Left lung (tissue), 10 donors: ENCODE data around the gene CCSER2. TPM values are rescaled to one million over a fixed set of nuclear protein-coding genes. Genes with fewer than 3 reads are reported as not detected.

Experiments
- ATAC-seq: fragments of 200-7000 bp; cut with Tn5 transposase; one replicate; pipeline ENCODE4 v1.9.1; 2020; ENCODE audit warnings: moderate library complexity
- DNase-seq, 4 donors: peaks; one replicate each; pipeline ENCODE4 v3.0.0-alpha.2; 2013 to 2020
- H3K27ac ChIP-seq, 2 donors: fragments of 200-600 bp; sonication (generic) in 1 of 2; one replicate each; pipeline versions ENCODE4 v1.5.0 to v1.8.0; 2020 to 2021
- H3K27me3 ChIP-seq, 2 donors: fragments of 200-600 bp; sonication (generic) in 1 of 2; one replicate each; pipeline versions ENCODE4 v1.5.0 to v1.8.0; 2020 to 2021
- H3K36me3 ChIP-seq, 2 donors: fragments of 200-600 bp; sonication (generic) in 1 of 2; one replicate each; pipeline versions ENCODE4 v1.5.0 to v1.8.0; 2020 to 2021
- H3K4me1 ChIP-seq, 2 donors: fragments of 200-600 bp; one replicate each; pipeline ENCODE4 v1.8.0; 2021
- H3K4me3 ChIP-seq, 2 donors: fragments of 200-600 bp; sonication (generic) in 1 of 2; one replicate each; pipeline versions ENCODE4 v1.5.0 to v1.8.0; 2020 to 2021; ENCODE audit warnings: mild to moderate bottlenecking in 1 of 2
- H3K9me3 ChIP-seq, 2 donors: fragments of 200-600 bp; sonication (generic) in 1 of 2; one replicate each; pipeline versions ENCODE4 v1.5.0 to v1.8.0; 2020 to 2021
- intact Hi-C, 2 donors: fragments of 100-400 bp; cut with DNase I; formaldehyde crosslinking; loops; one replicate each; pipeline versions ENCODE4 v1.11.2 to v1.14.2; 2022
- polyA plus RNA-seq, 6 donors: library from polyadenylated mRNA; unstranded; fragments of 120-200 nt; gene quantifications; one replicate each; pipeline ENCODE4 v1.2.1, GENCODE V29; 2013; ENCODE audit not compliant: insufficient read length in 6 of 6
- total RNA-seq, 2 donors: library from RNA; stranded (reverse); fragmentation: NEBNext Ultra II Directional; extraction: Animal tissue kit (Norgen Biotek cat#: 25700); gene quantifications; one replicate each; pipeline ENCODE4 v1.2.1, GENCODE V29; 2021
- TF ChIP-seq, protein P1 (sequence below), 2 donors: fragments of 200-600 bp; sonication (generic) in 1 of 2; IDR thresholded peaks; one replicate each; pipeline versions ENCODE4 v1.5.0 to v1.8.0; 2021; ENCODE audit warnings: antibody characterized with exemption in 2 of 2
- donor health status: DM: no; HTN: yes; CAD: no.
- donor health status: DM: no; HTN: no; CAD: no.

Gene CCSER2
- total and polyA plus RNA-seq, 8 donors, result 32.7 to 65.5 (median 37.9) TPM

GRCh38 chr10:84395581-84395980 is 67.2 kb downstream of the CCSER2 start:
- H3K27ac ChIP-seq, result no peak overlapping the region
- no peak for DNase-seq
- ATAC-seq, result peak; percentile 40
- H3K4me3 ChIP-seq, result no peak overlapping the region
- intact Hi-C loops, result no loop called here
- peaks cover 0 to 10% of the 10 kb centered on the region in 2 donors for H3K4me1 ChIP-seq
- H3K36me3 ChIP-seq, result no peaks in the 10 kb centered on the region
- no peaks in the 10 kb centered on the region for H3K27me3 ChIP-seq
- TF ChIP-seq, protein P1, sequence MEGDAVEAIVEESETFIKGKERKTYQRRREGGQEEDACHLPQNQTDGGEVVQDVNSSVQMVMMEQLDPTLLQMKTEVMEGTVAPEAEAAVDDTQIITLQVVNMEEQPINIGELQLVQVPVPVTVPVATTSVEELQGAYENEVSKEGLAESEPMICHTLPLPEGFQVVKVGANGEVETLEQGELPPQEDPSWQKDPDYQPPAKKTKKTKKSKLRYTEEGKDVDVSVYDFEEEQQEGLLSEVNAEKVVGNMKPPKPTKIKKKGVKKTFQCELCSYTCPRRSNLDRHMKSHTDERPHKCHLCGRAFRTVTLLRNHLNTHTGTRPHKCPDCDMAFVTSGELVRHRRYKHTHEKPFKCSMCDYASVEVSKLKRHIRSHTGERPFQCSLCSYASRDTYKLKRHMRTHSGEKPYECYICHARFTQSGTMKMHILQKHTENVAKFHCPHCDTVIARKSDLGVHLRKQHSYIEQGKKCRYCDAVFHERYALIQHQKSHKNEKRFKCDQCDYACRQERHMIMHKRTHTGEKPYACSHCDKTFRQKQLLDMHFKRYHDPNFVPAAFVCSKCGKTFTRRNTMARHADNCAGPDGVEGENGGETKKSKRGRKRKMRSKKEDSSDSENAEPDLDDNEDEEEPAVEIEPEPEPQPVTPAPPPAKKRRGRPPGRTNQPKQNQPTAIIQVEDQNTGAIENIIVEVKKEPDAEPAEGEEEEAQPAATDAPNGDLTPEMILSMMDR (IDR thresholded peaks at IDR 0.05), result no peak
- no peaks in the 10 kb centered on the region for H3K9me3 ChIP-seq

DNA sequence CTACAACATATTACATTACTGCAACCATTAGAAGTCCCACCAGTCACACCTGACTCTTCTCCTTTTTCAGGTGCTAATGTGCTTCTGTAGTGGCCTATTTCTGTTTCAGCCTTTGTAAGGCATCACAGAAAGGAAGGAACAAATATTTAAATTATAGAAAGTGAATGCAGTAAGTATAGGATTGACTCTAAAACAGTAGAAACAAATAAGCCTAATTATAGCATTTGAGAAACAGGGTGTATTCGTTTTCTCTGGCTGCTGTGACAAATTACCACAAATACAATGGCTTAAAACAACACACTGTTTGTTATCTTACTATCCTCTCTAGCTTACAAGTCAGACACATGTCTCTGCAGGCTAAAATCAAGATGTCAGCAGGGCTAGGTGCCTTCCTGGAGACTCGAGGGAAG is 69.4 kb downstream of the CCSER2 start:
- TF ChIP-seq, protein P1 (IDR thresholded peaks at IDR 0.05), result no peak
- Histone ChIP-seq H3K4me1 (peaks cover 0 to 26% of the 10 kb centered on the region in 2 donors), H3K9me3 (no peaks in the 10 kb centered on the region), H3K27ac (peak overlapping the region in 1 of 2 donors; percentile 6), H3K36me3 (no peaks in the 10 kb centered on the region), H3K27me3 (no peaks in the 10 kb centered on the region), H3K4me3 (no peak overlapping the region)
- DNase-seq (no peak), ATAC-seq (no peak)
- intact Hi-C loops, result no loop called here

GRCh38 chr10:84398696-84399095 is 70.3 kb downstream of the CCSER2 start:
- Histone ChIP-seq H3K4me3 (no peak overlapping the region), H3K9me3 (no peaks in the 10 kb centered on the region), H3K27me3 (no peaks in the 10 kb centered on the region), H3K4me1 (peaks cover 0 to 26% of the 10 kb centered on the region in 2 donors), H3K27ac (no peak overlapping the region), H3K36me3 (no peaks in the 10 kb centered on the region)
- intact Hi-C loops, result no loop called here
- TF ChIP-seq, protein P1 (IDR thresholded peaks at IDR 0.05), result no peak
- ATAC-seq (no peak), DNase-seq (no peak)

DNA sequence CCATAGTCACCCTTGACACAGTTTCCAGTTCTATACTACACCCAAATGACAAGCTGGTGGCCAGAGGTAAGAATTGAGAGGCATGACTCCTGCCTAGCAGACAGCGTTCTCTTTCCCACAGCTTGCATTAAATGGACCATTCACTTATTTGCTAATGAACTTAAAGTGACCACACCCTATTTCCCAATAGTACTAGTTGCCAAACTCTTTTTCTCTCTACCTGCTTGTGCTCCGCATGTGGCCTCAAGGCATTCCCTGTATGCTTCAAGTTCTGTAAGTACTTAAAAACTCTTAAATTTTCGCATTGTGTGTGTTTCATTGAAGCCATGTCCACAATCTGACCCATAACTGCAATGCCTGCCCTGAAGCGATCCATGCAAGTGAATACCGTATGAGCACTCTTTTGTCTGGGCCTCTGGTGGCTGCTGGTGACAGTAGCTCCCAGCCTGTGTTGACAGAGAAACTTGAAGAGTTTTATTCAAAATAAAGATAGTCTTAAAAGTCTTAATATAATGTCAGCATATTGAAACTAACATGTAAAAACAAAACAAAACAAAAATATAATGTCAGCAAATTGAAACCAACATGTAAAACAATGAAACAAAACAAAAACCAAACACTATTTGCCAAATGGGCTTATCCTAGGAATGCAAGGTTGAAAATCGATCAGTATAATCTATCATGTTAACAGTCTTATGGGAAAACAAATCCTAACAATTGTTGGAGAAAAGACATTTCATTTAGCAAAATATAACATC is 73.6 kb downstream of the CCSER2 start:
- intact Hi-C loops, result no loop called here
- Histone ChIP-seq H3K27ac (no peak overlapping the region), H3K36me3 (no peaks in the 10 kb centered on the region), H3K27me3 (no peaks in the 10 kb centered on the region), H3K9me3 (no peaks in the 10 kb centered on the region), H3K4me1 (peaks cover 0 to 42% of the 10 kb centered on the region in 2 donors), H3K4me3 (no peak overlapping the region)
- TF ChIP-seq, protein P1 (IDR thresholded peaks at IDR 0.05), result no peak
- peak; percentile 93 for ATAC-seq
- peak in 1 of 4 donors; percentile 30 for DNase-seq

GRCh38 chr10:84404783-84405182 is 76.4 kb downstream of the CCSER2 start:
- intact Hi-C loops, result no loop called here
- Histone ChIP-seq H3K9me3 (no peaks in the 10 kb centered on the region), H3K4me3 (no peak overlapping the region), H3K36me3 (no peaks in the 10 kb centered on the region), H3K27me3 (no peaks in the 10 kb centered on the region), H3K27ac (no peak overlapping the region), H3K4me1 (peaks cover 0 to 36% of the 10 kb centered on the region in 2 donors)
- TF ChIP-seq, protein P1 (IDR thresholded peaks at IDR 0.05), result no peak
- no peak for ATAC-seq
- DNase-seq, result no peak
